CD4-positive, alpha-beta T cell treated with Interferon gamma for 1 hour (primary cell): ENCODE data around the gene KLHL29.

Experiments used
- DNase-seq: peaks from one replicate; pipeline ENCODE4 v3.0.0-alpha.2; 2020

The KLHL29 gene

DNA sequence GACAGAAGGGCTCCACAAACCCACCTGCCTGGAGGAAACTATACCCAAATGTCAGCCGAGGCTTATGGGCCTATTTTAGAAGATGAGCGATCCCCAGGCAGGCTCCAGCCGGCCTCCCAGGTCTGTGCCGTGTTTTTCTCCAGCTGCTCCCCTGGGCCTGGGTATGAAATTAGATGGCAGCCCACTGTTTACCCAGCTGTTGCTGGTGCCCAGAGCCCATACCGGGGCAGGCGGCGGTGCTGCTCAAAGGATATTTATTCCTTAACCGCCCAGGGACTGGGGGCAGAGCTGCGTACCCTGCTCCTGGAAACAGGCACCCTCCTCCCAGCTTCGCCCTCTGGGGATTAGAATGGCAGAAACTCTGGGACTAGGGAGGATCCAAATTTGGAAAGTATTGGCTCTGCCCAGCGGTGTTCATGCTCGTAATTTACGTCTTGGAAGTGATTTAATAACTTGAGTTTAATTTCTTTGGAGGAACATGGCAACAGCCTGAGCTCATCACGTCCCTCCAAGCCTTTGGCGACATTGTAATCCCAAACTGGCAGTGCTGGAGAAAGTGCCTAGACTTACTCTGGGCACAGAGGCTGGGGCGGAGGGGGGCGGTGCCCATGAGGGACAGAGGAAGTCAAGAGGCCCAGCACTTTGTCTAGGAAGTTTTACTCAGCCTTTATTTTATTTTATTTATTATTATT is 199.2 kb downstream of the KLHL29 start:
- DNase-seq: no peak

- DNase-seq: no peak
These were observed 200.5 kb downstream of the KLHL29 start for GRCh38 chr2:23585273-23586170.

GRCh38 chr2:23586741-23587306 is 201.8 kb downstream of the KLHL29 start:
- DNase-seq: no peak

GRCh38 chr2:23587341-23587880 is 202.4 kb downstream of the KLHL29 start:
- DNase-seq: no peak

DNA sequence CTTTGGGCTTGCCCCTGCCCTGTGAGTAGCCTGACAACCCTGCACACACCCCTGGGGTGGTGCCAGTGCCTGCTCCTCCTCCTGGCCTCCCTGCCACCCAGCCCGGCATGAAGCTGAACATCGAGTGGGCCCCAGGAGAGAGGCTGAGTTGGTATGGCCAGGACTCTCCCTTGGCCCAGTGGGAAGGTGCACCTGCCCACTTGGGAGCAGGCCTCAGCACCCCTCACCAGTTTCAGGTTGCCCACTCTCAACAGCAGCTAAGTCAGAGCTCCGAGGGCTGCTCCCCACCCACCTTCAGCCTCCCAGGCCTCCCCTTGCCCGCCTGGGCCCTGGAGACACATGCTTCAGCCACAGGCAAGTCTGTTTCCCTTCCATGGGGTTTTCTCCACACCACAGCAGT is 203.1 kb downstream of the KLHL29 start:
- no peak for DNase-seq

DNA sequence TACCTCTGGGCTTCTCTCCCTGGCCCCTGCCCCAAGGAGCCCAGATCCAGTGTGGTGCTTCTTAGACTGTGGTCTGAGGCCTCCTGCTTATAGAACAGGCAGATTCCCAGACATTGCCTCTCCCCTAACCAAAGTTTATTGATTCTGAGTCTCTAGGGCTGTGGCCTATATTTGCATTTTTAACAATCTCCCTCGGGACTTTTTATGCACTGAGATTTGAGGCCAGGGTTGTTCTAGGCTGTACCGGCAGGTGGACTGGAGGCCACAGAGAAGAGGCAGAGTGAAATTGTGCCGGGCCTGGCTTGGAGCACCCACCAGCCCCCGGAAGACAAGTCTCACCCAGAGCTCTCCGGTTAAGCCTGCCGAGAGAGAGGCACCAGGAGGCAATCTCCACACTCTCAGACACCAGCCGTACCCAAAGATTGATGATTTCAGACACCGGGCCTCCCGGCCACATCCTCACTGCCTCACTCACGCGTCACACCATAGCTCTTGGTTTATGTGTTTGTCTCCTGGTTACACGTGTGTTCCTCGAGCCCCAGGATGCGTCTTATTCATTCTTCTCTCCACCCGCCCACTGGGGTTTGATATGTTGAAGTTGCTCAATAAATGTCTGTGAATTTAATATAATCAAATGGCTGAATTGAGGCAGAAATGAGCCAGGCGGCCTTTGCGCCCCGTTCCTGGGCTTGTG is 203.7 kb downstream of the KLHL29 start:
- DNase-seq: no peak

DNA sequence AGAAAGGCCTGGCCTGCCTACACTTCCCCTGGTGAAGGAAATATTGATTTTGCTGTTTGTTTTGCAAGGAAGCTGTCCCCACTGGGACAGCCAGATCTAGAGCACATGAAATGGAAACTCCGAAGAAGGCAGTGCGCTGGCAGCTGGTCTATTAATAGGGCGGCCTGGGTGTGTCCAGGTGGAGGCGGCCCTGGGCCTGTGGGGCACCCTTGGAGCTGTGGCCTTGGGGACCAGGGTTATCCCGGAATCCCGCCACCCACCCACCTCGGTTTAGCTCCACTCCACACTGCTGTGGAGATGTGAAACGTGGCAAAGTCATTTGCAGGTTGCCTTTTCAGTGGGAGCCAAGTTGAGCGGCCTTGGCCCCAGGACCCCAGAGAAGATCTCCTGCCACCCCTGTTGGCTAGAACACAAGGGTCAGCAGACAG is 204.3 kb downstream of the KLHL29 start:
- DNase-seq: no peak

DNA sequence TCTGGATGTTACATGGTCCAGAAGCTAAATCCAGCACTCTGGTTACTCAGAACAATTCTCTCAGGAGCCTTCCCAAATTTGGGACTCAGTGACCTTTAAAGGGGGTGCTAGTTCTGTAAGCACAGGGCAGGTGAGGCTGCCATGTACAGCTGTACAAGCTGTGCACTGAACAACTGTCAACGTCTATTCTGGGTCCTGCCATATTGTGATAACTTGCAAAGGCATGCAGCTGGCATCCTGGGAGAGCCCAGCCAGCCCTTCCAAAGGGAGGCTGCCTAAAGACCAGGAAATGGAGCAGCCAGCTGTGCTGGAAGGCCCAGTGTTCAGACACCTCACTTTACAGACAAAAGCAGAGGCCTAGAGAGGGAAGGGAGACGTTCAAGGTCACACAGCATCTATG is 204.8 kb downstream of the KLHL29 start:
- no peak for DNase-seq

DNA sequence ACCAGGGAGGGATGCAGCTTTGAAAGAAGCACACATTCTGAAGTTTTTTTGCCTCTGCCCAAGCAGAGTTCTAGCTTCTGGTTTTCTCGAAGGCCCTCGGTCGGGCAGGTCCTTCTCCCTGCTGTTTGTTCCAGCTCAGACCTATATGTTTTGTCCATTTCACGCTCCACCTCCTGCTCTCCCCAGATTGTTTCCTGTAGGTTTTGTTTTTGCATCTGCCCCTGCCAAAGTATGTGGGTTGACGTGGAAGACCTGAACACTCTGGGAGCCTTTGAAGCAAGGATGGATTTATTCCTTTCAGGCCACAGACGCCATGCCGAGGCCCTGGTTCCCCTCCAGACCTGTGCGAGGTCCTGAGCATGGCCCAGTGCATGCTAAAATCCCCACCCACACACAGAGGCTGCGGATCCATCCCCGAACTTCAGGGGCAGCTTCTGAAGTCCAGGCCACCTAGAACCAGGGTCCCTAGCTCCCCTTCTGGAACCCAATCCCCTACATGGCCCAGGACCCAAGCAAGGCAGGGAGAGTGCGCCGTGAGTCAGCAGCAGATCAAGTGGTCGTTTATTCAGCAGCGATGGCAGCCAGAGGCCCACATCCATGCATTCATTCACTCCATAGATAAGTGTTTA is 205.4 kb downstream of the KLHL29 start:
- no peak for DNase-seq

DNA sequence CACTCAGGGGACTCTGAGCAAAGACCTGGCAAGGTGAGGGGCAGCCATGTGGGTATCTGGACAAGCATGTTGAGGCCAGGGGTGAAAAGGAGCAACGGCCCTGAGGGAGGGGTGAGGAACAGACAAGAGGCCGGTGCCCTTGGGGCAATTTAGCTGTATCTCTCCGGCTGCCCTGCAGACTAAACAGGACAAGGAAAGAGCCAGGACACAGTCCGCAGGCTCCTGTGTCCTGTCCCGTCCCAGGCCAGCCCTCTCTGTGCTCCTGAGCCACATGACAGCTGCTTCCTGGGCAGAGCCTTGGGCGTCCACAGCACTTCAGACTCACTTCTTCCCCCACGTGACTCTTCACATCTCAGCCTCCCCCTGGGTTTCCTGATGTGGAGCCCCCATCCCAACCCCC is 206.1 kb downstream of the KLHL29 start:
- no peak for DNase-seq

DNA sequence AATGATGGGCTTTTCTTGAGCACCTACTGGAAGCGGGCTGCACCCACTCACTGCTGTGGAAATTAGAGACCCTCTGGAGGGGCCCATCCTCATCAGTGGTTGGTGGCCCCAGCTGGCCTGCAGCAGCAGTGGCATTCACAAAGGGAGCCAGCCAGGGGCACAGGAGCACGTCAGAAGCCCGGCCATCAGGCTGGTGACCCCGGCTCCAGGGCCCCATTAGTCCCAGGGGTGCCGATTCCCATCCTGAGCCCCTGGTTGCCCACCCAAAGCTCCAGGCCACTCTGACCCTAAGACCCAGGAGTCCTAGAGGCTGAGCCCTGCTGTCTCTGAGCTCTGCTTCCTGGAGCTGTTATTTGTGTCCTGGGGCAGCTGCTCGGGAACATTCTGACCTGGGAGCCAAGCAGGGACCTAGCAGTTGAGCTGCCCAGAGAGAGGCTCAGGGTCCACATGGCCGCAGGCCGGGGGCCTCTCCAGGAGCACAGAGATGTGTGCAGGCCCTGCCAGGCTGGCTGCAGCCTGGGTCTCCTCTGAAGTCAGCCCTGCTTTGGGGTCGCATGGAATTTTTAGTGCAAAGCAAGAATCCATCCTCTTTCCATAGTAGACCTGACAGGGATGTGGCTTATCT is 207.2 kb downstream of the KLHL29 start:
- no peak for DNase-seq

DNA sequence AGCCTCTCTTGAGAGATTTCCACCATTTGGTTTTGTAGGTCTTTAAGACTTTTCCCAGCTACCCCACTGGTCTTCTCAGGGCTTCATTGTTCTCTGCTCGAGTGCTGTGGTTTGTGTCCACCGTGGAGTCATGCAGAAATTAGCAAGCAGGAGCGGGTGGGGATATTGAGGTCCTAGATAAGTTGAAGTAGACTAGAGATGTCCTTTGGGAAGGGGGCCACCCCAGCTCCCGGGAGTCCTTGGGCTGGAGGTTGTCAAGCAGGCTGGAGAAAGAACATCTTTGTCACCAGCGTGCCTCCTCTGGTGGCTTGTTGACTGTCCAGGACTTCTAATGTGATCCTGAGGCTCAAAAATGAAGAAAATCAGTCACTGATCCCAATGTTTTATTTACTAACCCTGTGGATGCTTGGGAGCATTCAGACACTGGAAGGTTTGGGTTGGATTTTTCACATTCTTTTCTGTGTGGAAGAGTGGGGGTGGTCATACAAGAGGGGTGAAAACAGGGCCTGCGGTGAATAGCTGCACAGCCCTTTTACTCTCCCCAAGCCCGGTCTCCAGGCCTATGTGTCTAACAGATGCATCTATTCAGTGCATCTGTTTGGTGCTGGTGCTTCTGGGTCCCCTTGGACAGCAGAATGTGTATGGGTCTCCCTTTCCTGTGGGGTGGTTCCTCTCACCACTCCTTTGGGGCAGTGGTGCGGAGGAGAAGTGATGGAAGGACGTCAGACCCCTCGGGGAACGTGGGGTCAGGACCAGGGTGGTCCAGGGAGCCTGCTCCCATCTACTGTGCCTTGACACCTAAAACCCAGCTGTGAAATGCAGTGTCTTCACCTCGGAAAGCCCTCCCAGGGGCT is 208.1 kb downstream of the KLHL29 start:
- no peak for DNase-seq

GRCh38 chr2:23593752-23594459 is 208.9 kb downstream of the KLHL29 start:
- DNase-seq: no peak

DNA sequence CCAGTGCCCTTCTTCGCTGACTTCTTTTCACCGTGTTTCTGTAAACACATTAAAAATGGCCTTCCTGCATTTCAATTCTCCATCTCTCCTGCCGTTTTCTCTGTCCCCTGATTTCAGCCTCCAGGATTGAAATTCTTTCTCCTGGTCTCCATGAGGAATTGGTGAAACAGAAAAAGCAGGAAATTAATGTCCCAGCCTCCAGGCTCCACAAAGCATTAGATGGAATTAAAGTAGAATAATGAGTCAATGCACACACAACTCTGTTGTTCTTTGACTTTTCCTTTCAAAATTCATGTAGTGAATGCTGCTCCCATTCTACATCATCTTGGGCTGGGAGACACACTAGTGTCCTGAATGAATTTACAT is 209.5 kb downstream of the KLHL29 start:
- DNase-seq: no peak

GRCh38 chr2:23595021-23595420 is 210.0 kb downstream of the KLHL29 start:
- DNase-seq: no peak

GRCh38 chr2:23595601-23596251 is 210.7 kb downstream of the KLHL29 start:
- no peak for DNase-seq

DNA sequence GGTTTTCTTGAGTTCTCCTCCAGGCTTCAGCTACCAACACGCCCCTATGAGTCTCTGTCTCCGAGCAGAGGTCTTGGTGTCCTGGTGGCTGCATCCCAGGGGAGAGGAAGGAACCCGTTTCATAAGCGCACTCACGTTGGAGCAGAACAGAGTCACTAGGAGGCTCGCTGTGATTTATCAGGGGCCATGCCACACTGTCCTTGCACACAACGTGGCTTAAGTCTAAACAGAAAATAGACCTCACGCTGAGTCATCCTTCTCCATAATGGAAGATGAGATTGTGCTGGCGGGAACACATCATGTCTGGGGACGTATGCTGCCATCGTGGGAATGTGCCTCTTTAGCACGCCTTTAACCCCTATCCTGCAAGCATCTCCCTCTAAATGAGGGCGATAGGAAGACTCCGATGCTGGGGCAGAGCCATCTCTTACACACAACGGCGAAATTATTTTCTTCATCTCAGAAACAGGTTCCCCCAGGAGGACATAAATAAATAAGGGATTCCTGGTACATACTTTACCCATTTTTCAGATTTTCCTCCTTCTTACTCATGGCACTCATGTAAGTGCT is 211.4 kb downstream of the KLHL29 start:
- no peak for DNase-seq

- DNase-seq: no peak
These were observed 212.7 kb downstream of the KLHL29 start for GRCh38 chr2:23597687-23598086.

- no peak for DNase-seq
These were observed 214.0 kb downstream of the KLHL29 start for GRCh38 chr2:23599006-23599405.

GRCh38 chr2:23599667-23600066 is 214.7 kb downstream of the KLHL29 start:
- DNase-seq: no peak
